ENCODE results near the gene PID1. TPM values are rescaled to one million over a fixed set of nuclear protein-coding genes. Genes with fewer than 3 reads are reported as not detected.

PID1 gene
- total and polyA plus RNA-seq, 12 donors = 4.5 to 81.9 (median 47.0) TPM

DNA sequence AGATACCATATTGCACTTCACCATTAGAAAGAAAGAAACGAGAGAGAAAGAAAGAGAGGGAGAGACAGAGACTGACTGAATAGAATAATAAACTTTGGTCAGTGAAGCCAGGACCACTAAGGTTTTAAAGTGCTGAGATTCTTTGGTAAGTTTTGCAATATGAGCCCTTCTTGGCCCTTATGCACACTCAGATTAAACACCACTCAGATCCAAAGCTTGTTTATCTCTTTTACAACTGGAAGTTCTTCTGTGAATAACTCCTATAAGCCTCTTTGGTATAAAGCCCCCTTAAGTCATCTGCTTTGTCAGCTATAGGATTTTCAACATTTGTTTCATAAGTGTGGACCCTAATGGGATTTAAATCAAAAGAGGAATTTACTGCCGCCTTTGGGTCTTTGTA is 40.8 kb downstream of the PID1 start:
- Histone ChIP-seq H3K4me1 (replicated peaks in 1 of 2) (peaks cover 0 to 11% of the 10 kb centered on the region in 2 donors), H3K9me3 (replicated peaks in 1 of 3) (no peaks in the 10 kb centered on the region), H3K36me3 (replicated peaks in 1 of 2) (no peaks in the 10 kb centered on the region), H3K27me3 (no peaks in the 10 kb centered on the region), H3K27ac (peak overlapping the region in 1 of 5 donors; percentile 4), H3K4me3 (no peak overlapping the region)
- intact Hi-C loops (cut with DNase I) = no loop called here
- 70 to 71% (median 70%) methylated on average over 2 of the region's 2 CpGs for WGBS, 4 donors
- TF ChIP-seq POLR2A (IDR thresholded peaks at IDR 0.05) = no peak
- TF ChIP-seq, protein P1, sequence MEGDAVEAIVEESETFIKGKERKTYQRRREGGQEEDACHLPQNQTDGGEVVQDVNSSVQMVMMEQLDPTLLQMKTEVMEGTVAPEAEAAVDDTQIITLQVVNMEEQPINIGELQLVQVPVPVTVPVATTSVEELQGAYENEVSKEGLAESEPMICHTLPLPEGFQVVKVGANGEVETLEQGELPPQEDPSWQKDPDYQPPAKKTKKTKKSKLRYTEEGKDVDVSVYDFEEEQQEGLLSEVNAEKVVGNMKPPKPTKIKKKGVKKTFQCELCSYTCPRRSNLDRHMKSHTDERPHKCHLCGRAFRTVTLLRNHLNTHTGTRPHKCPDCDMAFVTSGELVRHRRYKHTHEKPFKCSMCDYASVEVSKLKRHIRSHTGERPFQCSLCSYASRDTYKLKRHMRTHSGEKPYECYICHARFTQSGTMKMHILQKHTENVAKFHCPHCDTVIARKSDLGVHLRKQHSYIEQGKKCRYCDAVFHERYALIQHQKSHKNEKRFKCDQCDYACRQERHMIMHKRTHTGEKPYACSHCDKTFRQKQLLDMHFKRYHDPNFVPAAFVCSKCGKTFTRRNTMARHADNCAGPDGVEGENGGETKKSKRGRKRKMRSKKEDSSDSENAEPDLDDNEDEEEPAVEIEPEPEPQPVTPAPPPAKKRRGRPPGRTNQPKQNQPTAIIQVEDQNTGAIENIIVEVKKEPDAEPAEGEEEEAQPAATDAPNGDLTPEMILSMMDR (IDR thresholded peaks at IDR 0.05) = no peak
- no peak for DNase-seq

- no peak overlapping the region for H3K27ac ChIP-seq
- H3K27me3 ChIP-seq = no peaks in the 10 kb centered on the region
- no peaks in the 10 kb centered on the region for H3K36me3 ChIP-seq (replicated peaks in 1 of 2)
- H3K9me3 ChIP-seq (replicated peaks in 1 of 3) = no peaks in the 10 kb centered on the region
- TF ChIP-seq, protein P1 (IDR thresholded peaks at IDR 0.05) = no peak
- no peak for TF ChIP-seq POLR2A (IDR thresholded peaks at IDR 0.05)
- no peak overlapping the region for H3K4me3 ChIP-seq
- peaks cover 0 to 11% of the 10 kb centered on the region in 2 donors for H3K4me1 ChIP-seq (replicated peaks in 1 of 2)
- DNase-seq = no peak
- intact Hi-C loops (cut with DNase I) = no loop called here
- WGBS, 4 donors = 65 to 78% (median 77%) methylated on average over 2 of the region's 2 CpGs
Observed at GRCh38 chr2:229226382-229226781, 44.7 kb downstream of the PID1 start.

- Histone ChIP-seq H3K9me3 (replicated peaks in 1 of 3) (no peaks in the 10 kb centered on the region), H3K4me3 (no peak overlapping the region), H3K27ac (no peak overlapping the region), H3K4me1 (replicated peaks in 1 of 2) (no peaks in the 10 kb centered on the region), H3K27me3 (no peaks in the 10 kb centered on the region), H3K36me3 (replicated peaks in 1 of 2) (no peaks in the 10 kb centered on the region)
- WGBS, 4 donors = 96 to 100% (median 98%) methylated on average over 1 of the region's 1 CpG
- no peak for DNase-seq
- TF ChIP-seq POLR2A (IDR thresholded peaks at IDR 0.05) = no peak
- TF ChIP-seq, protein P1 (IDR thresholded peaks at IDR 0.05) = no peak
- intact Hi-C loops (cut with DNase I) = no loop called here
Observed at GRCh38 chr2:229223107-229223506, 48.0 kb downstream of the PID1 start.

GRCh38 chr2:229221641-229222040 is 49.4 kb downstream of the PID1 start:
- no peak overlapping the region for H3K4me3 ChIP-seq
- 91 to 95% (median 94%) methylated on average over 3 of the region's 3 CpGs for WGBS, 4 donors
- peaks cover 0 to 7% of the 10 kb centered on the region in 2 donors for H3K4me1 ChIP-seq (replicated peaks in 1 of 2)
- no peaks in the 10 kb centered on the region for H3K27me3 ChIP-seq
- intact Hi-C loops (cut with DNase I) = no loop called here
- H3K36me3 ChIP-seq (replicated peaks in 1 of 2) = no peaks in the 10 kb centered on the region
- H3K27ac ChIP-seq = no peak overlapping the region
- no peak for TF ChIP-seq POLR2A (IDR thresholded peaks at IDR 0.05)
- no peaks in the 10 kb centered on the region for H3K9me3 ChIP-seq (replicated peaks in 1 of 3)
- no peak for DNase-seq

- Histone ChIP-seq H3K4me1 (replicated peaks in 1 of 2) (peaks cover 0 to 7% of the 10 kb centered on the region in 2 donors), H3K27ac (no peak overlapping the region), H3K36me3 (replicated peaks in 1 of 2) (no peaks in the 10 kb centered on the region), H3K9me3 (replicated peaks in 1 of 3) (no peaks in the 10 kb centered on the region), H3K27me3 (no peaks in the 10 kb centered on the region), H3K4me3 (no peak overlapping the region)
- peak in 4 of 7 donors; percentile 6 to 51 (median 22) for DNase-seq
- 69 to 83% (median 74%) methylated on average over 3 to 4 of the region's 4 CpGs for WGBS, 4 donors
- no peak for TF ChIP-seq POLR2A (IDR thresholded peaks at IDR 0.05)
- TF ChIP-seq, protein P1 (IDR thresholded peaks at IDR 0.05) = no peak
- intact Hi-C loops (cut with DNase I) = no loop called here
Observed at GRCh38 chr2:229220254-229220653, 50.8 kb downstream of the PID1 start.
